Measurements from ENCODE around the gene ATG3.

GRCh38 chr3:112598731-112599130 is 37.0 kb upstream of the ATG3 start:
- TF ChIP-seq CTCF (conservative IDR thresholded peaks at IDR 0.05; ENCODE audit: low read length) (no peak), EZH2phosphoT487 (IDR thresholded peaks at IDR 0.05; ENCODE audit: borderline replicate concordance, low read depth, low read length) (no peak)
